ENCODE data around the gene RNASET2. TPM values are rescaled to one million over a fixed set of nuclear protein-coding genes. Genes with fewer than 3 reads are reported as not detected.

Gene RNASET2
- total and polyA plus RNA-seq, 2 of the 13 experiments (the other 11 are each of a cell fraction or from before 2014, with no cell fraction given) = 44.6 to 597 TPM

- TF ChIP-seq ATF5 (CRISPR knock-in tag; IDR thresholded peaks at IDR 0.05; ENCODE audit: low read depth) (no peak), ZNF207 (IDR thresholded peaks at IDR 0.05; ENCODE audit: borderline replicate concordance) (no peak), MAZ (IDR thresholded peaks at IDR 0.05; ENCODE audit: borderline replicate concordance, low read depth, low read length) (no peak), MAZ (CRISPR knock-in tag; IDR thresholded peaks at IDR 0.05; ENCODE audit: low read depth) (0 out of 2 replicates have a peak, but pooled peaks have one; percentile 38), ZNF563 (CRISPR knock-in tag; IDR thresholded peaks at IDR 0.05) (0 out of 2 replicates have a peak, but pooled peaks have one; percentile 18), PITX1 (CRISPR knock-in tag; IDR thresholded peaks at IDR 0.05) (peak; percentile 79; the same call in 1 of the 2 replicates), USF2 (IDR thresholded peaks at IDR 0.05; ENCODE audit: low read depth, low read length) (no peak), USF2 (CRISPR knock-in tag; IDR thresholded peaks at IDR 0.05; ENCODE audit: borderline replicate concordance) (0 out of 2 replicates have a peak, but pooled peaks have one; percentile 26), ZNF251 (CRISPR knock-in tag; IDR thresholded peaks at IDR 0.05) (no peak), ZNF281 (CRISPR knock-in tag; IDR thresholded peaks at IDR 0.05; ENCODE audit: borderline replicate concordance) (peak; percentile 52; the same call in 1 of the 2 replicates), POGZ (CRISPR knock-in tag; IDR thresholded peaks at IDR 0.05) (peak; percentile 58), ATF7 (IDR thresholded peaks at IDR 0.05) (no peak), ATF7 (CRISPR knock-in tag; IDR thresholded peaks at IDR 0.05) (no peak), NFE2 (CRISPR knock-in tag; IDR thresholded peaks at IDR 0.05) (no peak), HOMEZ (CRISPR knock-in tag; IDR thresholded peaks at IDR 0.05; ENCODE audit: low read depth) (peak; percentile 77; the same call in 1 of the 2 replicates)
These were observed 2.8 kb upstream of the RNASET2 start (continued) for GRCh38 chr6:166958926-166959861.

All from HepG2 (cell line).